HL-60 (cell line): ENCODE data around the gene SLC20A1.

Experiments used
- CTCF ChIP-seq: IDR thresholded peaks from one replicate; pipeline ENCODE4 v1.5.1; 2011; ENCODE audit warnings: low read length, control low read depth, inconsistent platforms; ENCODE audit not compliant: insufficient read depth
- POLR2AphosphoS5 ChIP-seq: IDR thresholded peaks from 2 replicates; pipeline ENCODE4 v1.6.1; 2012; ENCODE audit warnings: low read depth
- REST ChIP-seq: IDR thresholded peaks from 2 replicates; pipeline ENCODE4 v1.6.1; 2012; ENCODE audit warnings: low read depth; ENCODE audit not compliant: insufficient replicate concordance

DNA sequence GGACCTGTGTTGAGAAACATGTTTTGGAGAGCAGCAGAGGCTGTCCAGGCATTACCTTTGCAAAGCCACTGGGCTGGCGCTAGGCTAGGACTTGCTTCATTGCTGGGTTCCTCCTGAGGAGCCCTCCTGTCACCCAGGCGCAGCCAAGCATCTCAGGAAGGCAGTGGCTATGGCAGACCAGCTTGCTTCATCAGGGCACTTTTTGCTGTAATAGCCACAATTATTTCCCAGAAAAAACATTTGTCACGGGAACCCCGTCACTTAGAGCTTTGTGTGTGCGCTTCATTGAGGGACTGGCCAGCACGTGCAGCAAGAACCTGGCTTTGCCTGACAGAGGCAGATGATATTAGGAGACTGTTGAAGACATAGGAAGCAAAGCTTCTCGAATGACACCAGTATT lies 36.4 kb downstream of the SLC20A1 start:
- peak; percentile 43; the same call in 1 of the 2 replicates for TF ChIP-seq POLR2AphosphoS5
- no peak for TF ChIP-seq CTCF
- TF ChIP-seq REST, result no peak
